ENCODE measurements around the gene POU3F3.

The POU3F3 gene

GRCh38 chr2:104853534-104854497, at the start of gene POU3F3:
Gene POU3F3, plus strand, starts transcription at chr2:104854115. Its CDS starts 1,396 bp downstream, at chr2:104855511.
- DNase-seq (ENCODE audit: low read depth) = no peak

DNA sequence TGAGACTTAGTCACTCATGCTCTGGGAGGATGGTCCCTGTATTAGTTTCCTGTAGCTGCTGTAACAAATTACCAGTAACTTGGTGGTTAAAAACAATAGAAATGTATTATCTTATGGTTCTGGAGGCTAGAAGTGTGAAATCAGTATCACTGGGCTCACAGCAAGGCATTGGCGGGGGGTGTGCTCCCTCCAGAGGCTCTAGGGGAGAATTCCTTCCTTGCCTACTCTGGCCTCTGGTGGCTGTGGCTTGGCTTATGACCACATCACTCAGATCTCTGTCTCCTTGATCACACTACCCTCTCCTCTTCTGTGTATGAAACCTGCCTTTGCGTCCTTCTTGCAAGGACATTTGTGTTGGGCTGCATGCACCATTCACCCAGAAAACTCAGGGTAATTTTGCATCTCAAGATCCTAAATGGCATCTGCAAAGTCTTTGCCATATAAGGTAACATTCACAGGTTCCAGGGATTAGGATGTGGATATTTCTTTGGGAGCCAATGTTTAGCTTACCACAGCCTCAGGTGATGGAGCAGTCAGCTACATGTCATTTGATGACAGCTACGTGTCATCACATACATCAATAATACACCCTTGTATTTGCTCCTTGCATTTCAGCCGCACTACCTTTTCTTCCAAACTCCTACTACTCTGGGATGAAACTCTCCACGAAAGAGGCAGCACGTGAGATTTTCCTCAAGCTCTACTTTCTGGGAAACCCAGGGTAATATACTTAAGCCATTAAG, 49.6 kb upstream of the POU3F3 start:
- DNase-seq (ENCODE audit: low read depth) = no peak

DNA sequence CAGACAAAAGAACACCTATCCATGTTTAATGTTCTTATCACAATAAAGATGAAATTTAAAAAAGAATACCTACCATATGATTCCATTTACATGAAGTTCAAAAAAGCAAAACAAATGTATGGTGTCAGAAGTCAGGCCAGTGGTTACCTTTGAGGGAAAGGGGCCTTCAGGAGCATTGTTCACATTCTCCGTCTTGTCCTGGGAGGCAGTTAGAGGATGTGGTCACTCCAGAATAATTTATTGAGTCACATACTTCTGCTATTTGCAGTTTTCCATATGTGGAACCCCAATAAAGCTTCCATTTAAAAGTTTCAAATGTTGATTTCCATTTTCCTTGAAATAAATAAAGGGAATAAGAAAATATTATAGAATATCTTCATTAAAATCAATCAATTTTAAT, 41.6 kb upstream of the POU3F3 start:
- no peak for DNase-seq (ENCODE audit: low read depth)

DNA sequence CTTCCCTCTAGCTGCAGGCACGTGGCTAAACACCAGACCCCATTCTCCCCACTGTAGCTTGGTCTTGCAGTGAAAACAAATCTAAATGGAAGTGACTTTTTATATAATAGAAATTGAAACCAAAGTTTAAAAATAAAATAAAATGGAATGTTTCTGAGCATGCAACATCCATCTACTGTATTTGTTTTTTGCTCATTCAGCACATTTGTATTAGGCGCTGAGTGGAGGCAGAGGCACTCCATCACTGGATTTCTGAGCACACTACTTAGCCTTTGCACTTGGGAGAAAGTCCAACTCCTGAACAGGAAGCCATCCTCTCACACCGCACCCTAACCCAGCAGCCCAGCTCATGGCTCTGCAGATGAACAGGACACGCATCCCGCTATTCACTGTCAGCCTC, 37.8 kb upstream of the POU3F3 start:
- no peak for DNase-seq (ENCODE audit: low read depth)

DNA sequence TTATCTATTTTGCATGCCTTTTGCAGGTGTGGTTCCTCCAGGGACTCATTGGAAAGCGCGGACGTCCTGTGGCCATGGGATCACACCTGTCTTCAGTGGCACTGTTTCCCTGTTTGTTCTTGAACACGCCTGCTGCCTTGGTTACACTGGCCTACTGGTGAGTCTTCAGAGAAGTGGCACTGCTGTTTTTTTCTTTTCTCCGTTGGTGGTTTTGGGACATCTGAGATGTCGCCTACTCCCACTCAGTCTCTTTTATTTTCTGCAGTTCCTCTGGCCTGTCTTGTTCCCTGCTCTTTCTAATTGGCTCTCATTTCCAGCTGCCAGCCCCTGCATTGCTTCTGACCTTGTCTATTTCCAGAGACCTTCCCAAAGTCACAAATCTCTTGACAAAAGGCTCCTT, 35.7 kb upstream of the POU3F3 start:
- DNase-seq (ENCODE audit: low read depth) = no peak

- DNase-seq (ENCODE audit: low read depth) = no peak
Measured at GRCh38 chr2:104820126-104820525, 33.8 kb upstream of the POU3F3 start.

DNA sequence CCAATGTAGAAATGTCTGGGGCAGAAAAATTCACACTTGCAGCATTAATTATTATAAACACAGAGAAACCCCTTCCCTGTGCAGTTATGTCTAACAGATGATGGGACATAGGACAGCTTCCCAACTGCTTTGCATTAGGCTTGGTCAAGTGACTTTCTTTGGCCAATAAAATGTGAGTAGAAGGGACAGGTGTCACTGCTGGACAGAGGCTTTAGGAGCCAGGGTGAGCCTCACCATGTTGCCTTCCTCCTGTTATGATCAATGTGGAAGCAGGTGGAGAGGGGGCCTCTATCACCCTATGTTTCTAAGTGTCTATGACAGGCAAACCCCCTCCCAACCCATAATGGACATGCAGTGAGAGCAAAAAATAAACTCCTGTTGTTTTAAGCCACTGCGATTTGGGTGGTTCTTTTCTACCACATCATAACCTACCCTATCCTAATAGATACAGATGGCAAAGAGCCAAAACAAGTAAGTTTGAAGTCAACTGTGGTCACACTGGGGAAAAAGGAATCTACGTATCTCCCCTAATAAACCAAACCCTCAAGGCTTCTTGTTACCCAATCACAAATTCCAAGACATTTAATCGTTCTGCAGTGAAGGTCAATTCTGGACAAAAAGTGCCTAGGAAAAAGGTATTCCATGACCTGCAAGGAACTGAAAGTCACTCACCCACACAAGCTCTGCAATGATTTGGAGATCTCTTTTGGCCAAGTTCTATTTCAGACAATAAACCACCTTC, 28.6 kb upstream of the POU3F3 start:
- DNase-seq (ENCODE audit: low read depth) = no peak

GRCh38 chr2:104826016-104826415, 27.9 kb upstream of the POU3F3 start:
- no peak for DNase-seq (ENCODE audit: low read depth)

GRCh38 chr2:104831742-104832141, 22.2 kb upstream of the POU3F3 start:
- DNase-seq (ENCODE audit: low read depth) = no peak

DNA sequence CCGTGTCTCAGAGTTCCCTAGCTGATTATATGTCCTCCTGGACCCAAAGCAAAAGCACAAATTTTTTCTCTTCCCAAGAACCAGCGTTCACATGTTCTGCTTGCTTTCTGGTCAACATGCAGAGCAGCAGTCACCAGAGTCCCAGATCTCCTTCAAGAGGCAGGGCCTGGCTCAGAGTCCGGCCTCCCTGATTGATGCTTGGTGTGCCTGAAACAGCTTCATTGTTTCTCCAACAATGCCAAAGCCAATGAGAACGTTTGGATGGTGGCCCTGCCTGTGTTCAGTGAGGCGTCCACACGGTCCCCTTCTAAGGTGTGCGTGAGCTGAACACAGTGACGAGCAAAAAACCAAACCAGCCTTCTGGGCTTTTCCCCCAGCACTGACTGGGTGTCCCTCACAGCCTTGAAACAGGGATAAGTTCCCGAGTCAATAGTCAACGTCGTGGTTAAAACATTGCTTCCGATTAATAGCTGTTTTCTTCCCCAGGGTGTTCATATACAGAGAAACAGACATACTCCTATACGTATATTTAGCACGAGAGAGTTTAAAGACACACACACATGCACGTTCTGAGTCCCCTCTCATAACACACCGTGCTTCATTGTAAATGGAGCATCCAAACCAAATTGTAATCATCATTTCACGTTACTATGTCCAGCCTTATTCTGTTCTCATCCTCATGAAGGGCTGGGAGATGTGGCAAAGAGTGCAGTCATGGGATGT, 19.3 kb upstream of the POU3F3 start:
- no peak for DNase-seq (ENCODE audit: low read depth)

DNA sequence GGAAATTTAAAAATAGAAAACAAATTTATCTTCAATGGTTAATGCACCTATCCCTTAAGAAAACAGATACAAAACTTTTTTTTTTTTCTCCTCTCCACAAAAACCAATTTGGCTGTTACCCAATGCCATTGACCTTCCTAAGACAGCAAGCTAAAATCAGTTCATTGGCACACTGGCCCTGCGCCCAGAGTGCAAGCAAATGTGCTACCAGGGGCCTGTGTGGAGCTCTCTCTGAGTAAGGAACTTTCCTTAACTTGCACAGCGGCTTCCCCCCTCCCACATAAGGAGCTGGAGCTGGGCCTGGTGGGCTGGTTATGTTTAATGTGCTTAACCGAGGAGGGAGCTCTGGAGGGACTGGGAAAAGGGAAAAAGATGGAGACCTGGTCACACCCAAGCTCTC, 17.6 kb upstream of the POU3F3 start:
- no peak for DNase-seq (ENCODE audit: low read depth)

GRCh38 chr2:104836841-104837240, 17.1 kb upstream of the POU3F3 start:
- no peak for DNase-seq (ENCODE audit: low read depth)

- no peak for DNase-seq (ENCODE audit: low read depth)
Measured at GRCh38 chr2:104840156-104840555, 13.8 kb upstream of the POU3F3 start.

DNA sequence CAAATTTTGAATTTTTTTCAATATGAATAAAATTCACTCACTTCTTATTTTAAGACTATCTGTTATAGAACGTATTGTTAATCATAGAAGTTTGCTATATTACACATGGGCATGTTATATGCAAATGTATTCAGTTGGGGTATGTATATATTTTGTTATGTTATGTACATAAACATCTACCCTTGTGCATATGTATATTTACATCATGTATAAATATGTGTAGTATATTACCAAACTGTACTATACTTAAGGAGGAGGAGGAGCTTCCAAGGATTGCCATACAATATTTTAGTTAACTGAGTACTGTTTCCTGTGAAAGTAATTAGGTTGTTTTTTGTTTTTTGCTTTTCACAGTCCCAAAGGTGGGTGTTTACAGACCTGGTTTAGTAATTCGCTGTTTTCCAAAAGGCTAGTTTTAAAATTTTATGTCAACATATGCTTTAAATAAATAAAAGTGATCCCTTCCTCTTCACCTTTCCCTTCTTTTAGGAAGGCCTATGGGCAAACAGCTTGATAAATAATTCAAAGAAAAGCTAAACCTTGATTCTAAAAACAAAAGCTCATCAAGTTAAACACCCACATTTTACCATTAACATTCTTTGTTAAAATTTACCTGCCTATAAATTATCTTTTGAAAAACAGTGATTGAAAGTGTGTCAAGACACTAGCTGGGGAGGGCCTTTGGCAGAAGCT, 12.9 kb upstream of the POU3F3 start:
- DNase-seq (ENCODE audit: low read depth) = no peak

- no peak for DNase-seq (ENCODE audit: low read depth)
Measured at GRCh38 chr2:104841744-104842143, 12.2 kb upstream of the POU3F3 start.

DNA sequence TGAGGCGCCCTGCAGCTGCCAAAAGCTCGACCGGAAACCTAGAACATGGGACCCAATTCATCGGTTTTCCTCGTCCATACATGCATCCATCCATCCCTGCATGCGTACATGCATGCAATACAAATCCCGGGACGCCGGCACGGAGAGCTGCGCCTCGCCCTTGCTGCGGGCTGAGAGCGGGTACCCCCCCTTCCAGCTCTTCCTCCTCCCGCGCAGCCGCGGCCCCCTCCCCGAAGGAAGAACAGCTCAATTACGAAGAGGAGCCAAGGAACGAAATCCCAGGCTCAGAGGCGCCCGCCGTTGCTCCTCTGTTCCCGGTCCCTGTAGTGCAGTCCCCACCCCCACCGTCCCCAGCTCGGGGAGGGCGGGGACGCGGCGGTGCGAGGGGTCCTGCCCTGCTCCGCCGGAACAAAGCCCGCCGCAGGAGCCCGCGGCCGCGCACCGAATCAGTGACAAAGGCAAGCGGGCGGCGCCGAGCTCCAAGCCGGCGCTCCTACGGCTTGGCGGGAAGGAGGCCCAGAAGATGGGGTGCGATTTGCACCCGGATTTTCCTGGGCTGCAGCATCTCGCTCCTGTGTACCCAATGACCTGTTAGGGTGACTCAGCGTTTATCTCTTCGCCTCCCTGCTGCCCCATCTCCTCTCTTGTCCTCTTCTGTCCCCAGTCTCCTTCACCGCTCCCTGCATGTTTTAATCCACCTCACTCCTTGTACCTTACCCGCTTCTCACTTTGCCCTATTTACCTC, 8.9 kb upstream of the POU3F3 start:
- no peak for DNase-seq (ENCODE audit: low read depth)

GRCh38 chr2:104845552-104845931, 8.4 kb upstream of the POU3F3 start:
- DNase-seq (ENCODE audit: low read depth) = no peak

GRCh38 chr2:104845946-104846785, 7.7 kb upstream of the POU3F3 start:
- DNase-seq (ENCODE audit: low read depth) = no peak

- no peak for DNase-seq (ENCODE audit: low read depth)
Measured at GRCh38 chr2:104846786-104847585, 6.9 kb upstream of the POU3F3 start.
